Erythroblast (primary cell): Measurements from ENCODE around the gene JOSD2.

Source experiments
- GATA1 ChIP-seq: IDR thresholded peaks from 2 replicates; pipeline ENCODE4 v1.6.1; 2011; ENCODE audit warnings: low read depth, mild to moderate bottlenecking, control low read depth, low read length, moderate library complexity
- POLR2A ChIP-seq: IDR thresholded peaks from 2 replicates; pipeline ENCODE4 v1.6.1; 2011; ENCODE audit warnings: mild to moderate bottlenecking, low read length

DNA sequence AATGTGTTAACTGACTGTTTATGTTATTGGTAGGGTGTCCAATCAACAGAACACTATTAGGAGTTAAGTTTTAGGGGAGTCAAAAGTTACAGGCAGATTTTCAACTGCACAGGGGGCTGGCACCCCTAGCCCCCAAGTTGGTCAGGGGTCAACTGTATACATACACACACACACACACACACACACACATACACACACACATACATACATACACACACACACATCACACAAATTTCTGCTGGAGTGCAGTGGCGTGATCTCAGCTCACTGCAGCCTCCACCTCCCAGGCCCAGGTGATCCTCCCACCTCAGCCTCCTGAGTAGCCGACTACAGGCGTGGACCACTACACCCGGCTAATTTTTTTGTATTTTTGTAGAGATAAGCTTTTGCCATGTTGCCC, 47.0 kb upstream of the JOSD2 start:
- TF ChIP-seq POLR2A: no peak
- TF ChIP-seq GATA1: no peak
